Measurements from ENCODE around the gene CNTN4.

DNA sequence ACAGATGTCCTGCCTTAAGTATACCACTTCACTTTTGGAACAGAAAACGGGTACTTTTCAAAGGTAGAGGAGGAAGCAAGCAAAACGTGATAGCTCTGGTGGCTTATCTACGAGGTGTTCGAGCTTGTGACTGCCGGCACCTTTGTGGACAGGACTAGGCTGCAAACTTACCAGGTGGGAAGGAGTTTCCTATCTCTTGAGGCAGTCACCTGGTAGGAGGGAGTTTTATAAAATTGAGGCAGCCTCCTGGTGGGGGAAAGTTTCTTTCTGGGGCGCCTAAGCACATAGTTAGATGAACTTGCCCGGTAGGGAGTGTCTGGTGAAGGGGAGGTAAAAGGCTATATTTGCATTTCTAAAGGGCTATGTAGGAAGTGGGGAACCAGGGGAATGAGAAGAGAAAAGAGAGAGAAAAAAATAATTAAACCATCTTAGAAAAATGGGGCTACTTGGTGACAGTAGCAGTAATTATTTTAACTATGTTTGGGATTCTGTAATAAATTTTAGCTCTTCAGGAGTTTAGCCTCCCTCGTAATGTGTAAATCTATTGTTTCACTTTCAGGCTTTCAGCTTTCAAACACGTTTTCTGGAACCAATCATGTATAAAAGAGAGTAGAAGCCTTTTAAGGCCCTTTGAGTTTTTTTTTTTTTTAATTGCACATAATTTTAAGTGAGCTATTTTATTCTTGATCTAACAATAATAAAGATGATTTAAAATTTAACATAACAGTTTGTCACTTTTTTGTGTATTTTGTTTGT lies 880.5 kb downstream of the CNTN4 start:
- TF ChIP-seq, protein P1, sequence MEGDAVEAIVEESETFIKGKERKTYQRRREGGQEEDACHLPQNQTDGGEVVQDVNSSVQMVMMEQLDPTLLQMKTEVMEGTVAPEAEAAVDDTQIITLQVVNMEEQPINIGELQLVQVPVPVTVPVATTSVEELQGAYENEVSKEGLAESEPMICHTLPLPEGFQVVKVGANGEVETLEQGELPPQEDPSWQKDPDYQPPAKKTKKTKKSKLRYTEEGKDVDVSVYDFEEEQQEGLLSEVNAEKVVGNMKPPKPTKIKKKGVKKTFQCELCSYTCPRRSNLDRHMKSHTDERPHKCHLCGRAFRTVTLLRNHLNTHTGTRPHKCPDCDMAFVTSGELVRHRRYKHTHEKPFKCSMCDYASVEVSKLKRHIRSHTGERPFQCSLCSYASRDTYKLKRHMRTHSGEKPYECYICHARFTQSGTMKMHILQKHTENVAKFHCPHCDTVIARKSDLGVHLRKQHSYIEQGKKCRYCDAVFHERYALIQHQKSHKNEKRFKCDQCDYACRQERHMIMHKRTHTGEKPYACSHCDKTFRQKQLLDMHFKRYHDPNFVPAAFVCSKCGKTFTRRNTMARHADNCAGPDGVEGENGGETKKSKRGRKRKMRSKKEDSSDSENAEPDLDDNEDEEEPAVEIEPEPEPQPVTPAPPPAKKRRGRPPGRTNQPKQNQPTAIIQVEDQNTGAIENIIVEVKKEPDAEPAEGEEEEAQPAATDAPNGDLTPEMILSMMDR (IDR thresholded peaks at IDR 0.05), result no peak
- TF ChIP-seq ZNF263 (CRISPR knock-in tag; IDR thresholded peaks at IDR 0.05; ENCODE audit: low read depth) (no peak), KAT7 (CRISPR knock-in tag; IDR thresholded peaks at IDR 0.05; ENCODE audit: borderline replicate concordance) (no peak), FOXJ3 (CRISPR knock-in tag; IDR thresholded peaks at IDR 0.05; ENCODE audit: borderline replicate concordance) (no peak)
